Immature natural killer cell (primary cell): ENCODE data around the gene NOBOX. TPM values are rescaled to one million over a fixed set of nuclear protein-coding genes. Genes with fewer than 3 reads are reported as not detected.

Experiments
- polyA plus RNA-seq, 3 donors: library from polyadenylated mRNA; unstranded; fragments of 300-500 nt; fragmentation: Illumina TruSeq; gene quantifications; one replicate each; pipeline ENCODE4 v1.2.3, GENCODE V29; 2021

Gene NOBOX
- polyA plus RNA-seq, 3 donors from 2014 or later: not detected

Other genes with a start within 250 kb of the NOBOX start
- gene CTAGE4, start 220.2 kb downstream of the NOBOX start, polyA plus RNA-seq: not detected
- gene ARHGEF35, start 207.9 kb downstream of the NOBOX start, polyA plus RNA-seq: not detected
- not detected for gene OR2A42, start 164.1 kb downstream of the NOBOX start, polyA plus RNA-seq
- gene OR2A7, start 138.9 kb downstream of the NOBOX start, polyA plus RNA-seq: not detected
- not detected for gene CTAGE8, start 134.4 kb downstream of the NOBOX start, polyA plus RNA-seq
- gene OR2A1, start 91.3 kb downstream of the NOBOX start, polyA plus RNA-seq: not detected
- gene ARHGEF5, start 48.3 kb downstream of the NOBOX start, polyA plus RNA-seq: under 1 TPM in 1 of 3 donors, not detected in 2; 0.27 TPM